Vagina (tissue), 2 donors: ENCODE measurements around the gene MACROD2.

Experiments
- POLR2A ChIP-seq, 2 donors: fragments of 450-650 bp; IDR thresholded peaks; one replicate each; pipeline ENCODE4 v1.6.1; 2017; ENCODE audit warnings: antibody characterized with exemption in 2 of 2, mild to moderate bottlenecking in 2 of 2, moderate library complexity in 2 of 2
- POLR2AphosphoS5 ChIP-seq, 2 donors: sonication (generic); formaldehyde crosslinking; IDR thresholded peaks; one replicate each; pipeline ENCODE4 v1.9.0; 2017; ENCODE audit warnings: antibody characterized with exemption in 2 of 2, mild to moderate bottlenecking in 2 of 2, low read depth in 1 of 2; ENCODE audit not compliant: insufficient read depth in 1 of 2
- TF ChIP-seq, protein P1 (sequence below), 3 experiments: fragments of 450-650 bp in 2 of 3; fragments of 200-600 bp in 1 of 3; sonication (generic) in 1 of 3; IDR thresholded peaks; one replicate each; pipeline ENCODE4 v1.5.1; 2017 to 2019; ENCODE audit warnings: antibody characterized with exemption in 3 of 3, mild to moderate bottlenecking in 2 of 3, moderate library complexity in 2 of 3

DNA sequence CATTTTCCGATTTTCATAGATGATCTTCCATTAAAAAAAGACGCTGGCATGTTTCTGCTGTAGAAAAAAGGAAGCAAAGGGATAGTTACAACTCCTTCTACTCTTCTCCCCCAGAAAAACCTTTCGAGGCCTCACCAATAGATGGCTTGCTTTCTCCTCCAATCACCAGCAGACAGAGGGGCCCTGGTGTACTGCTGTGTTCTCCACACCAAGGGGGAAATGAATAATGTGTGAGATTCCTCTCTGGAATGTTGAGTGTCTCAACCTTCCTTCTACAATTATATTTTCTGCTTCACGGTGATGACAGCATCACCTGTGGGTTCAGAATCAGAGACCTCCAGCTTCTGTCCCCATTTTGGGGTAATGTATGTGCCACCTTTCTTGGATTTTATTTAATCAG lies 527.8 kb downstream of the MACROD2 start:
- TF ChIP-seq, protein P1, sequence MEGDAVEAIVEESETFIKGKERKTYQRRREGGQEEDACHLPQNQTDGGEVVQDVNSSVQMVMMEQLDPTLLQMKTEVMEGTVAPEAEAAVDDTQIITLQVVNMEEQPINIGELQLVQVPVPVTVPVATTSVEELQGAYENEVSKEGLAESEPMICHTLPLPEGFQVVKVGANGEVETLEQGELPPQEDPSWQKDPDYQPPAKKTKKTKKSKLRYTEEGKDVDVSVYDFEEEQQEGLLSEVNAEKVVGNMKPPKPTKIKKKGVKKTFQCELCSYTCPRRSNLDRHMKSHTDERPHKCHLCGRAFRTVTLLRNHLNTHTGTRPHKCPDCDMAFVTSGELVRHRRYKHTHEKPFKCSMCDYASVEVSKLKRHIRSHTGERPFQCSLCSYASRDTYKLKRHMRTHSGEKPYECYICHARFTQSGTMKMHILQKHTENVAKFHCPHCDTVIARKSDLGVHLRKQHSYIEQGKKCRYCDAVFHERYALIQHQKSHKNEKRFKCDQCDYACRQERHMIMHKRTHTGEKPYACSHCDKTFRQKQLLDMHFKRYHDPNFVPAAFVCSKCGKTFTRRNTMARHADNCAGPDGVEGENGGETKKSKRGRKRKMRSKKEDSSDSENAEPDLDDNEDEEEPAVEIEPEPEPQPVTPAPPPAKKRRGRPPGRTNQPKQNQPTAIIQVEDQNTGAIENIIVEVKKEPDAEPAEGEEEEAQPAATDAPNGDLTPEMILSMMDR (IDR thresholded peaks at IDR 0.05), result no peak
- TF ChIP-seq POLR2A (IDR thresholded peaks at IDR 0.05), result no peak
- no peak for TF ChIP-seq POLR2AphosphoS5 (IDR thresholded peaks at IDR 0.05; ENCODE audit: insufficient read depth in 1 of 2, low read depth in 1 of 2)
